Fibroblast of mammary gland (primary cell): ENCODE data around the gene ITGAE.

Source experiments
- DNase-seq: peaks from one replicate; pipeline ENCODE4 v3.0.0-alpha.2; 2010; ENCODE audit warnings: low read depth
- H3K4me3 ChIP-seq: 2 replicates; pipeline ENCODE4 v1.5.1; 2011; ENCODE audit warnings: low read depth, mild to moderate bottlenecking, low read length, moderate library complexity; ENCODE audit not compliant: control insufficient read depth
- TF ChIP-seq, protein P1 (sequence below): conservative IDR thresholded peaks from 2 replicates; pipeline ENCODE4 v1.5.1; 2011; ENCODE audit warnings: low read depth, low read length, inconsistent platforms; ENCODE audit not compliant: control insufficient read depth, insufficient read depth

Gene ITGAE

DNA sequence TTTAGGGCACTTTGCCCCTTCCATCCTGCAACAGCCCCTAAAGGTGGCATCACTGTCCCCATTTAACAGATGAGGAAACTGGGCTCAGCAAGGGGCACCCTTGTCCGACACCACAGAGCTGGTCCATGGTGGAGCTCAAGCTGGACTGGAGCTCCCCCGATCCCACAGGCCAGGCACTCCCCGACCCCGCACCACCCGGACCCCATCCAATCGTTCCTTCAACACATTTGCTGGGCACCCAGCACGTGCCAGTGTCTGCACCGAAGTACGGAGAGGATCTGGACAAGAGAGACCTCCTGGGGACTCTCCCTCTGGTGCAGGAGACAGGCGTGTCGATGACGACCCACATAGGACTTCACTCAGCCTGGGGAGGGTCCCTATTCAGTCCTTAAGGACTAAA, 119.0 kb downstream of the ITGAE start:
- H3K4me3 ChIP-seq: no peak overlapping the region
- DNase-seq: no peak
- TF ChIP-seq, protein P1, sequence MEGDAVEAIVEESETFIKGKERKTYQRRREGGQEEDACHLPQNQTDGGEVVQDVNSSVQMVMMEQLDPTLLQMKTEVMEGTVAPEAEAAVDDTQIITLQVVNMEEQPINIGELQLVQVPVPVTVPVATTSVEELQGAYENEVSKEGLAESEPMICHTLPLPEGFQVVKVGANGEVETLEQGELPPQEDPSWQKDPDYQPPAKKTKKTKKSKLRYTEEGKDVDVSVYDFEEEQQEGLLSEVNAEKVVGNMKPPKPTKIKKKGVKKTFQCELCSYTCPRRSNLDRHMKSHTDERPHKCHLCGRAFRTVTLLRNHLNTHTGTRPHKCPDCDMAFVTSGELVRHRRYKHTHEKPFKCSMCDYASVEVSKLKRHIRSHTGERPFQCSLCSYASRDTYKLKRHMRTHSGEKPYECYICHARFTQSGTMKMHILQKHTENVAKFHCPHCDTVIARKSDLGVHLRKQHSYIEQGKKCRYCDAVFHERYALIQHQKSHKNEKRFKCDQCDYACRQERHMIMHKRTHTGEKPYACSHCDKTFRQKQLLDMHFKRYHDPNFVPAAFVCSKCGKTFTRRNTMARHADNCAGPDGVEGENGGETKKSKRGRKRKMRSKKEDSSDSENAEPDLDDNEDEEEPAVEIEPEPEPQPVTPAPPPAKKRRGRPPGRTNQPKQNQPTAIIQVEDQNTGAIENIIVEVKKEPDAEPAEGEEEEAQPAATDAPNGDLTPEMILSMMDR: no peak

DNA sequence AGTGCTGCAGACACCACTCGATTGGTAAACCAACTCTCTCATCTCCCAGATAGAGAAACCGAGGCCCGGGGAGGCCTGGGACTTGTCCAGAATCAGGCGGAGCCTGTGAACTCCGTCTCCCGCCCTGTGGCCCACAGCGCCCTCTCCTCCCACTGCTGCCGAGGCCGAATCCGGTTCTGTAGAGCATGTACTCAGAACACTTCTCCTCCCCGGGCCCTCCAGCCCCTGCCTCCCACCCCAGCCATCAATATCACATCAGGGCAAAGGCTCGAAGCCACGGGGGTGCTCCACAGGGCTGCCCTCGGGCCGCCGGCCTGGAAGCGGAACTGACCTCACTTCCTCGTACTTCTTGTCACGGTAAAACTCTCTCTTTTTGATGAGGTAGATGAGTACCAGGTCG, 119.4 kb downstream of the ITGAE start:
- DNase-seq: no peak
- no peak overlapping the region for H3K4me3 ChIP-seq
- TF ChIP-seq, protein P1: no peak

- TF ChIP-seq, protein P1: no peak
- H3K4me3 ChIP-seq: no peak overlapping the region
- no peak for DNase-seq
Measured at GRCh38 chr17:3681057-3681456, 119.9 kb downstream of the ITGAE start.

DNA sequence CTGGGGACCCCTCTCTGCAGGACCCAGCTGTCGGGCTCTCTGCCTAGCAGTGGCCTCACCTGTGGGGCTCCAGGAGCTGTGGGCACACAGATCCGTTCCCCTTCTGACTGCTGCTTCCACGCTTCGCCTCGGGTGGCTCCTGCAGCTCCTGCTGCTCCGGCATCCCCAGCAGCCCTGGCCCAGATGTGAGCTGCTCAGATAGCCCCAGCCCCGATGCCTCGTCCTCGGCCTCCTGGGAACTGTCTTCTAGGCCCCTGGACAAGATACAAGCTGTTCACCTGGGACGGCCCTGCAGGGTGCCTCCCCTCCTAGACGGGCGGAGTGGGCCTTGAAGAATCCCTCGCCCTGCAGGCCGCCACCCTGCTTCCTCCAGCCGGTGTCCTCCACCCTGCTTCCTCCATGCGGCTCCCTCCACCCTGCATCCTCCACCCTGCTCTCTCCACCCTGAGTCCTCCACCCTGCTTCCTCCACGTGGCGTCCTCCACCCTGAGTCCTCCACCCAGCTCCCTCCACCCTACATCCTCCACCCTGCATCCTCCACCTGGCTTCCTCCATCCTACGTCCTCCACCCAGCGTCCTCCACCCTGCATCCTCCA, 121.4 kb downstream of the ITGAE start:
- no peak overlapping the region for H3K4me3 ChIP-seq
- TF ChIP-seq, protein P1: no peak
- DNase-seq: no peak

DNA sequence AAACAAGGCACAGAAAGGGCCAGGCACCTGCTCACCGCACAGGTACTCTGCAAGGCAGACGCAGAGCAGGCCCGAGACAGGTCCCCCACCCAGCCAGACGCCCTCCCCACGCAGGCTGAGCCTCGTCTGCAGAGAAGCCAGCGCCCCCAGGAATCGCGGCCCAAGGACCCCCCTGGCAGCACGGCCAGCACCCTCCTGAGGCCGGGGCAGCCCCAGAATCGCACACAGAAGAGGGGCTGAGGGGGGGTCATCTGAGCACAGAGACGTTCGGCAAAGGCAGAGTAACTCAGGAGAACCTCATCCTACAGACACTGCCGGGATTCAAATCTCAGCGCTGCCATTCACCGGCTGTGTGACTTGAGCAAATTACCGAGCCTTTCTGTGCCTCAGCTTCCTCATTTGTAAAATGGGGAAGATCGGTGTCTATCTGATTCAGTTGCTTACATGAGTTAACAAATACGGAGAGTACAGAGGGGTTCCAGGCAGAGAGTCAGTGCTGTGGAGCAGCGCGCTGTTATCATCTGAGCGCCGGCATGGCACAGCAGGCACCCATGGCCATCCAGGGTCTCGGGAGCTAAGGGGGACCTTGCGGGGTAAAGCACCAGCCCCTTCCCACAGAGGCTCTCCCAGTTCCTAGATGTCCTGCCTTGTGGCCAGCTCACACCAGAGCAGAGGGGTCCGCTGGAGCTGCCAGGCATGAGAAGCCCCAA, 122.0 kb downstream of the ITGAE start:
- TF ChIP-seq, protein P1: no peak
- no peak overlapping the region for H3K4me3 ChIP-seq
- DNase-seq: no peak

GRCh38 chr17:3678095-3678820, 122.7 kb downstream of the ITGAE start:
- H3K4me3 ChIP-seq: no peak overlapping the region
- TF ChIP-seq, protein P1: no peak
- DNase-seq: peak; percentile 71
